ENCODE results near the gene ARL4C.

DNA sequence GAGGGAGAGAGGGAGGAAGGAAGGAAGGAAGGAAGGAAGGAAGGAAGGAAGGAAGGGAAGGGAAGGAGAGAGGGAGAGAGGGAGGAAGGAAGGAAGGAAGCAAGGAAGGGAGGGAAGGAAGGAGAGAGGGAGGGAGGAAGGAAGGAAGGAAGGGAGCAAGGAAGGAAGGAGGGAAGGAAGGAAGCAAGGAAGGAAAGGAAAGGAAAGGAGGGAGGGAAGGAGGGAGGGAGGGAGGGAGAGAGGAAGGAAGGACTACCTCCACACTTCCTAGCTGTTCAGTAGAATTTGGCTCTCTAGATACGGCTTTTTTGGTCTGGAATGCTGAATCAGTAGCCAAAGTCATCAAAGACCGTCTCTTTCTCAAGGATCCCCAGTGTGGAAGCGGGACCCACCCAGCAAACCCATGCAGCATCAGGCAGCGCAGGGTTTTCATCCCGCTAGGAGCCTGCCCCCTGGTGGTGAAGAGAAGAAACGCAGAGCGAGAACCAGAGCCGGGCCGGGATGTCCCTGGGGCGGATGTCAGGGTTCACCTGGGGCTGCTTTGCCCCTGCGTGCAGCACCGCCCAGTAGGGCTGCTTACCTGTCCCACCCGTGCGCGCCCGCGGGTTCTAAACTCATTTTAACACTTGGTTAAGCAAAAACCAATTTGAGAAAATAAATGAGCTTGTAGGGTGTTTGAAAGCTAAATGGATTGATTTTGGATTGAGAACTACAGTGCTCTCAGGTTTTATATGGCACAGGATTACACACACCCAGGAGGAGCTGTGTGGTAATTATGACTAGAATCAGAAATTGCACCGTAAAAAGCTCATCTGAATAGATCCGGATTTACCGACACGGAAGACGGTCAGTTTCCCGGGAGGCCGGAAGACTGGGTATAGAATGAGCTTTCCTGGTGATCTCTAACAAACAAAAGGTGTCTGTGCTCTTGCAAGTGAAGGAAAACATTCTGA lies 48.1 kb upstream of the ARL4C start:
- TF ChIP-seq POLR2AphosphoS5 (IDR thresholded peaks at IDR 0.05; ENCODE audit: low read depth, low read length): no peak
- TF ChIP-seq YY1 (IDR thresholded peaks at IDR 0.05; ENCODE audit: low read depth): no peak
- TF ChIP-seq CTCF (IDR thresholded peaks at IDR 0.05): peak; percentile 88
- TF ChIP-seq, protein P1, sequence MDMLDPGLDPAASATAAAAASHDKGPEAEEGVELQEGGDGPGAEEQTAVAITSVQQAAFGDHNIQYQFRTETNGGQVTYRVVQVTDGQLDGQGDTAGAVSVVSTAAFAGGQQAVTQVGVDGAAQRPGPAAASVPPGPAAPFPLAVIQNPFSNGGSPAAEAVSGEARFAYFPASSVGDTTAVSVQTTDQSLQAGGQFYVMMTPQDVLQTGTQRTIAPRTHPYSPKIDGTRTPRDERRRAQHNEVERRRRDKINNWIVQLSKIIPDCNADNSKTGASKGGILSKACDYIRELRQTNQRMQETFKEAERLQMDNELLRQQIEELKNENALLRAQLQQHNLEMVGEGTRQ (IDR thresholded peaks at IDR 0.05; ENCODE audit: borderline replicate concordance, low read depth, low read length): no peak

Measured in SK-N-SH (cell line).